Glutamatergic neuron (in vitro differentiated cells): ENCODE measurements around the gene COG6. TPM values are rescaled to one million over a fixed set of nuclear protein-coding genes. Genes with fewer than 3 reads are reported as not detected.

Experiments used
- DNase-seq: peaks from one replicate; pipeline ENCODE4 v3.0.0; 2022
- H3K27ac Mint-ChIP-seq: one replicate; pipeline ENCODE4 v1.8.0; 2020; ENCODE audit warnings: mild to moderate bottlenecking, mixed read lengths, inconsistent platforms; ENCODE audit not compliant: unreplicated experiment
- H3K27me3 Mint-ChIP-seq: one replicate; pipeline ENCODE4 v1.8.0; 2020; ENCODE audit warnings: mild to moderate bottlenecking, moderate library complexity, mixed read lengths, inconsistent platforms; ENCODE audit not compliant: unreplicated experiment
- H3K36me3 Mint-ChIP-seq: one replicate; pipeline ENCODE4 v1.8.0; 2020; ENCODE audit warnings: mild to moderate bottlenecking, mixed read lengths, inconsistent platforms; ENCODE audit not compliant: unreplicated experiment
- H3K4me1 Mint-ChIP-seq: one replicate; pipeline ENCODE4 v1.8.0; 2020; ENCODE audit warnings: mild to moderate bottlenecking, low read depth, mixed read lengths, inconsistent platforms; ENCODE audit not compliant: unreplicated experiment
- H3K4me3 Mint-ChIP-seq: one replicate; pipeline ENCODE4 v1.8.0; 2020; ENCODE audit warnings: mild to moderate bottlenecking, mixed read lengths, inconsistent platforms; ENCODE audit not compliant: unreplicated experiment
- H3K9me3 Mint-ChIP-seq: one replicate; pipeline ENCODE4 v1.8.0; 2020; ENCODE audit warnings: mild to moderate bottlenecking, moderate library complexity, mixed read lengths, inconsistent platforms; ENCODE audit not compliant: unreplicated experiment
- CTCF ChIP-seq: fragments of 200-600 bp; sonication (generic); IDR thresholded peaks from one replicate; pipeline ENCODE4 v1.5.0; 2021; ENCODE audit not compliant: partially characterized antibody, unreplicated experiment
- total RNA-seq: library from RNA; stranded (reverse); fragmentation: NEBNext Ultra II Directional; extraction: Animal tissue kit (Norgen Biotek cat#: 25700); gene quantifications from one replicate; pipeline ENCODE4 v1.2.1, GENCODE V29; 2021; ENCODE audit not compliant: unreplicated experiment

The COG6 gene
- total RNA-seq, 1 donor from 2014 or later, result 25.5 TPM

GRCh38 chr13:39768962-39769361 is 113.5 kb downstream of the COG6 start:
- Mint-ChIP-seq H3K27me3 (peaks cover 2% of the 10 kb centered on the region), H3K27ac (no peak overlapping the region), H3K4me1 (peaks cover 11% of the 10 kb centered on the region), H3K36me3 (peaks cover 3% of the 10 kb centered on the region), H3K4me3 (no peak overlapping the region), H3K9me3 (peaks cover 2% of the 10 kb centered on the region)
- no peak for DNase-seq
- no peak for TF ChIP-seq CTCF

- Mint-ChIP-seq H3K9me3 (peaks cover 2% of the 10 kb centered on the region), H3K4me1 (peaks cover 8% of the 10 kb centered on the region), H3K36me3 (peaks cover 3% of the 10 kb centered on the region), H3K27me3 (peaks cover 2% of the 10 kb centered on the region), H3K27ac (no peak overlapping the region), H3K4me3 (no peak overlapping the region)
- no peak for DNase-seq
- no peak for TF ChIP-seq CTCF
These were observed 115.0 kb downstream of the COG6 start for GRCh38 chr13:39770221-39771090.

GRCh38 chr13:39773833-39774232 is 118.4 kb downstream of the COG6 start:
- H3K36me3 Mint-ChIP-seq, result peaks cover 3% of the 10 kb centered on the region
- no peaks in the 10 kb centered on the region for H3K4me1 Mint-ChIP-seq
- no peaks in the 10 kb centered on the region for H3K9me3 Mint-ChIP-seq
- no peak overlapping the region for H3K27ac Mint-ChIP-seq
- DNase-seq, result no peak
- H3K27me3 Mint-ChIP-seq, result no peaks in the 10 kb centered on the region
- no peak for TF ChIP-seq CTCF
- no peak overlapping the region for H3K4me3 Mint-ChIP-seq

- H3K36me3 Mint-ChIP-seq, result no peaks in the 10 kb centered on the region
These were observed 121.0 kb downstream of the COG6 start for GRCh38 chr13:39776439-39776838.

More at GRCh38 chr13:39776439-39776838, 121.0 kb downstream of the COG6 start:
- Mint-ChIP-seq H3K27me3 (no peaks in the 10 kb centered on the region), H3K4me1 (no peaks in the 10 kb centered on the region), H3K9me3 (no peaks in the 10 kb centered on the region), H3K27ac (no peak overlapping the region), H3K4me3 (no peak overlapping the region)
- DNase-seq, result no peak
- TF ChIP-seq CTCF, result no peak
